OCI-M2 (cell line): Measurements from ENCODE around the gene AUTS2.

Source experiments
- DNase-seq: peaks from one replicate; lab custom pipeline; 2025; ENCODE audit not compliant: unreplicated experiment; lab: John Stamatoyannopoulos, UW

Gene AUTS2

GRCh38 chr7:69840248-69840647 is 242.0 kb downstream of the AUTS2 start:
- DNase-seq: no peak

DNA sequence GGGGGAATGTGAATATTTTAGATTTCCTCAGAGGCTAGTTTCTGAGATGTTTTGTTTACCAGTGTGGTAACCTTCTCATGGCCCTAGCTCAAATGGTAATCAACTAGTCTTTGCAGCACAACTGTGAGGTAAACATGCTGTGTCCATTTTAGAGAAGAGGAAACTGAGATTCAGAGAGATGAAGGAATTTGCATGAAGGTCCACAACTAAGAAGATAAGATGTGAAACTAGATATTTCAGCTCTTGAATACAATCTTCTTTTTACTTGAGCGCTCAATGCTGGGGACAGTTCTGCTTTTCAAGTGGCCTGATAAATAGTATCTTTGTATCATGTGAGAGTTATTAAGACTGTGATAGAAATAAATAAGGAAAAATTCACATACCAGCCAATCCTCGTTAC is 245.4 kb downstream of the AUTS2 start:
- DNase-seq: no peak

DNA sequence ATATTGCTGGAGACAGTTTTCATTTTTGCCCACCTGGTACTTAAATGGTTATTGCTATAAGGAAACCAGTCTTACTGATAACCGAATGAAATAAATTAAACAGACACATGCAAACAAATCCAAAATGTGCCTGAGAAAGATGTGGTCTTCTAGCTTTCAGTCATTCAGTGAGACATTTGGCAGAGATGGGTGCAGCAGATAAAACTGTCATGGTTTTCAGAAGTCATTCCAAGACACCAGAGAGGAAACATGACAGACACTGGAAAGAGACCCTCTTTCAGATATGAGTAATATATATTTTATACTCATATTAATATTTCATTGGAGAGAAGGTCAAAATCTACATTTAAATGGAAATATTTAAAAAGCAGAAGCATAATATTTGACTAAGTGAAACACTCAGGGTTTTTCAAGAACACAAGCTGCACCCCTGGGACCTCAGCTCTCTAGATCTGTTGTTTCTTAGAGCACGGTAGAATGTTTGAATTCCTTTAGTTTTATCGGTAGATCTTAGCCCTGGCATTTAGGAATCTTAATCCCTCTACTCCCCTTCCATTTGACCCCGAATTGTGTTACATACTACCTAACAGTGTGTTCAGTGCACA is 246.1 kb downstream of the AUTS2 start:
- DNase-seq: no peak

DNA sequence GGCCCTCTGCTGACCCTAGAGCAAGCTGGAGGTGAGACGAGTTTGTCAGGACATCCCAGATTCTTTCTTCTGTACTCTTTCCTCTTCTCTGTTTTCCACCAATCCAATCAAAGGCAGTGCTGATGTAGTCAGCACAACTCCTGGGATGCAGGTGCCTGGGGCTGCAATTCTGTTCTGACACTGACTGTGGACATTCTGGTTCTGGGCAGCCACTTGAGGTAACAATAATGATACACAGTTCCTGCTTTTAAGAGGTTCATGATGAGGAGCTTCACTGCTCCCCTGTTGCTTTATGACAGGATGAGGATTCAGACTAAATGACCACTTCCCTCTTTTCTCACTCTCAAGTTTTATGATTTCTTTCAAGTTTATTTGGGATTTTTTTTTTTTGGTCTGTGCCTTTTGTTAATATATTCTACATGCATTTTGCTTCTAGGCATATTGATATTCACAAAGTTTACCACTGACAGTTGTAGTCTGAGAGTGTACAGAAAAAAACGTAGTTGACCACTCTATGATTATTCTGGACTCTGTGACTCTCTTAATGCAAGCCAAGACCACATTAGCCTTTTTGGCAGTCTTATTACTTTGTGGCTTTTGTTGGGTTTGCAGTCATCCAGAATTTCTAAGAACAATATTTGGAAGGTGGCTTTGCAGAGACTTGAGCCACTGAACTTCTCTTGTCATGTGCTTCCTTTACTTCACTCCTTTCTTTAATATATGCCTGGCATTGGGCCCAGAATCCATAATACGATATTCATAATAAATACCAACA is 247.6 kb downstream of the AUTS2 start:
- no peak for DNase-seq

- no peak for DNase-seq
Measured at GRCh38 chr7:69847921-69848612, 249.8 kb downstream of the AUTS2 start.

- DNase-seq: no peak
Measured at GRCh38 chr7:69849268-69849667, 251.0 kb downstream of the AUTS2 start.

- DNase-seq: no peak
Measured at GRCh38 chr7:69857014-69857413, 258.7 kb downstream of the AUTS2 start.

- DNase-seq: no peak
Measured at GRCh38 chr7:69858471-69858870, 260.2 kb downstream of the AUTS2 start.

DNA sequence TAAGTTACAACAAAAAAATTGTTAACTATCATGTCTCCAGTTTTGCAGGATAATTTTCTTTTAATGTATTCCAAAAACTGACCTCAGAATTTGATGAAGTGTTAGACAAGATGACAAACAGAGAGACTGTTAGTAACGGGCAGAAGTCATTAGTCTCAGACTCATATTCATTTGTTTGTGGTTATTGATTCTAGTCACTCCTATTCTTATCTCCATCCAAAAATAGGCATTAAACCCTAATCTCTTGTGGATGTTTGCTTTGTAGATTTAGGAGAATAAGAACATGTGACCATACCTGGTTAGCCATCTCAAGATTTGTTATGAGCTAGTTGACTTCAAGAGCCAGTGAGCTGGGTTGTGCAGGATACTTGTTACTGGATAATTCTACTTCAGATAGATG is 261.1 kb downstream of the AUTS2 start:
- DNase-seq: no peak

DNA sequence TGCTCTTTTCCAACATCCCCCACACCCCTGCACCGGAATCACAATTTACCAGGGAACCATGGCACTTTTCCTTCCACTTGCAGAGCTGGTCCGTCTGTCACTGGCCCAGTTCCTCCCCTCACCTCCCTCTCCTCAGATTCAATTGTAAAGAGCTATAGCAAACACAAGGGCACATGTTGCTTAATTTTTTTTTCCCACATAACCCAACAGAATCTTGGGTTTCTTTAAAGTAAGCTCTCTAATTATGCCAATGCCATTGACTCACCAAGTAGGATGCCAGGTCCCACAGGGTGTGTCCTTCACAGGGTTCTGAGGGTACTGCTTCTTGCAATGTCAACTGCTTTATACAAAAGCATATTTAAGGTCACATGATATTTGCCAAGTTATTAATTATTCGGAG is 262.2 kb downstream of the AUTS2 start:
- DNase-seq: no peak

DNA sequence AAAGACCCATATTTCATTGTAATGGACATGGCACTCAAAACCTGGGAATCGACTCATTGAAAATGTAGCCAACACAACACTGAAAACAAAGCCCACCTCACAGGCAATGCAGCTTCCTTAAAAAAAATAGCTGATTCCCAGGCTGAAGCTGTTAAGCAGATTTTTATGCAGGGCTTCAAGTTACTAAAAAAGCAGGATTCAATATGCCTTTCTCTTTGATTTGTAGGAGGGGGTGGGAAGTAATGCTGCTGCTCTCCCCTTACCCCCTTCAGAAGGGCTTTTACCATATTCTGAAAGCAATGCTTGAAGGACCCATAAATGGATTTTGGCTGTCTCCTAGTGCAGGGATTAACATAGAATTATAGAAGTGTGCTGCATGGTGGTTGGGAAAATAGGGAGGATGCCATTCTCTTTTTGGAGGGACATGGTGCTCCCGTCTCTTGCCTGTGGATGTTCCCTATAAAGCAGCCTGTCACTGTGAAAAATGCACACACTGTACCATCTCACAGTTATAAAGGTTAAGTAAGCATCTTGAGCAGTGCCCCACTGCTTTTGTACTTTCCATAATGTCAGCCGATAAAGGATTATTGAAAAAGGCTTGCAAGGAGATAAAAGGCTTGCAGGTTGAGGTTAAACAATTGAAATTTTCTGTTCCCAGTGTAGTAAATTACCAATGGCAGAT is 262.8 kb downstream of the AUTS2 start:
- no peak for DNase-seq

GRCh38 chr7:69862413-69863064 is 264.3 kb downstream of the AUTS2 start:
- no peak for DNase-seq

DNA sequence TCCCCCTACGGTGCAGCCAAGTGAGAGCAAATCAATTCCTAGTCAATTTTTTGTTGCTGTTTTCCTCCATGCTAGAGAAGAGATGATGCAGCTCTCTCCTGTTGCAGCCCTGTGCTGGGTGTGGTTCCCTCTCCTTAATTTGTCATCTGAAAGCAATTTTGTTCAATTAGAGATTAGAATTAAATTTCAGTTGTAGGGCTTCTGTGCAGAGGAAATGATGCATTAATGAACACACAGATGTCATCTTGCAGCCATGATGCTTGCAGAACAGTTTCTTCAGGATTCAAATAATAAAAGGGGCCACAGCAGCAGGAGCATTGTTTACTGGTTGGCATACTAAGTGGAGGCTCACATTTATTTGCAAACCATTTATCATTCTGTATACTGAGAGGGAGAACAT is 266.0 kb downstream of the AUTS2 start:
- DNase-seq: no peak

- no peak for DNase-seq
Measured at GRCh38 chr7:69864822-69865221, 266.5 kb downstream of the AUTS2 start.

- no peak for DNase-seq
Measured at GRCh38 chr7:69868921-69869320, 270.6 kb downstream of the AUTS2 start.

- no peak for DNase-seq
Measured at GRCh38 chr7:69871213-69871885, 273.1 kb downstream of the AUTS2 start.

- DNase-seq: no peak
Measured at GRCh38 chr7:69871886-69872569, 273.8 kb downstream of the AUTS2 start.

- no peak for DNase-seq
Measured at GRCh38 chr7:69873512-69873911, 275.2 kb downstream of the AUTS2 start.

DNA sequence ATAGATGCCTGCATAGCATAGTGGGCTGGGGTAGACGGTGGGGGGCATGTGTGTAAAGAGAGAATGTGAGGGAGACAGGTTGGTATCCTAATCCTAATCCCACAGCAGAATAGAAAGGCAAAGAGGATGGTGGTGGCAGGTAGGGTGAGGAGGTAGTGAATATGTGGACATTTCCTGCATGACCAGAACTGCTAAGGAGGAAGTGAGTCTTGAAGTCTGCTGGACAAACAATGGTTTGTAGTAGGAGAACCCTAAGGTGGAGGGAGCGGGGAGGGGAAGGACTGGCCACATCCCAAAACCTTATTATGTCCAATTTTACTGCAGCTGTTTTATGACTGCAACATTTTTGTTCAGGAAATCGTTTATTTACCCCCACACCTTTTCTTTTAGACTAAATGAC is 279.7 kb downstream of the AUTS2 start:
- DNase-seq: no peak

GRCh38 chr7:69878591-69878990 is 280.3 kb downstream of the AUTS2 start:
- DNase-seq: no peak
